GM19238 (cell line): ENCODE results near the gene BPIFA1.

Experiments used
- DNase-seq: peaks from one replicate; pipeline ENCODE4 v3.0.0; 2011; ENCODE audit warnings: low spot score; ENCODE audit not compliant: insufficient read length

Gene BPIFA1

GRCh38 chr20:33277471-33278441 is 42.0 kb downstream of the BPIFA1 start:
- DNase-seq = no peak

GRCh38 chr20:33278700-33279099 is 42.9 kb downstream of the BPIFA1 start:
- DNase-seq = no peak

- DNase-seq = no peak
These were observed 43.6 kb downstream of the BPIFA1 start for GRCh38 chr20:33279261-33279910.

- DNase-seq = no peak
These were observed 44.3 kb downstream of the BPIFA1 start for GRCh38 chr20:33280000-33280680.

- DNase-seq = no peak
These were observed 45.0 kb downstream of the BPIFA1 start for GRCh38 chr20:33280775-33281174.

- DNase-seq = no peak
These were observed 45.9 kb downstream of the BPIFA1 start for GRCh38 chr20:33281550-33282146.

GRCh38 chr20:33282196-33282934 is 46.6 kb downstream of the BPIFA1 start:
- DNase-seq = no peak

- no peak for DNase-seq
These were observed 47.3 kb downstream of the BPIFA1 start, which contains the start of gene BPIFB1 for GRCh38 chr20:33282991-33283555. TSS of gene BPIFB1 (plus strand) at chr20:33283214. CDS start at chr20:33286074, 2,860 bp downstream.

GRCh38 chr20:33284284-33284683 is 48.5 kb downstream of the BPIFA1 start:
- DNase-seq = no peak

- DNase-seq = no peak
These were observed 49.1 kb downstream of the BPIFA1 start for GRCh38 chr20:33284937-33285336.

- no peak for DNase-seq
These were observed 50.2 kb downstream of the BPIFA1 start for GRCh38 chr20:33285861-33286495.

- no peak for DNase-seq
These were observed 52.1 kb downstream of the BPIFA1 start for GRCh38 chr20:33287884-33288283.

GRCh38 chr20:33290852-33291251 is 55.1 kb downstream of the BPIFA1 start:
- DNase-seq = no peak

GRCh38 chr20:33291416-33291815 is 55.6 kb downstream of the BPIFA1 start:
- DNase-seq = no peak

- DNase-seq = peak; percentile 66
These were observed 56.1 kb downstream of the BPIFA1 start for GRCh38 chr20:33291830-33292355.
